ENCODE data around the gene STPG3. TPM values are rescaled to one million over a fixed set of nuclear protein-coding genes. Genes with fewer than 3 reads are reported as not detected.

STPG3 gene
- total RNA-seq, 2 experiments from 2014 or later, result not detected

GRCh38 chr9:137297966-137298365 lies 46.9 kb downstream of the STPG3 start:
- Mint-ChIP-seq H3K36me3 (ENCODE audit: low read depth) (no peaks in the 10 kb centered on the region), H3K4me1 (ENCODE audit: low read depth) (peaks cover 8% of the 10 kb centered on the region), H3K27me3 (peaks cover 41% of the 10 kb centered on the region), H3K4me3 (no peak overlapping the region), H3K27ac (no peak overlapping the region), H3K9me3 (no peaks in the 10 kb centered on the region)
- DNase-seq, result no peak
- ATAC-seq, result no peak
- intact Hi-C loops (cut with micrococcal nuclease), result loop anchor here (10.0 kb wide), 1 partner anchor 107 kb away; no protein-coding TSS in a partner anchor
- ChIA-PET POLR2A (interaction anchor here (1.0 kb wide), 1 partner anchor 18 kb away, joined by 4 read pairs; no protein-coding TSS in a partner anchor), CTCF (no interaction called here)
- no peak for TF ChIP-seq CTCF (IDR thresholded peaks at IDR 0.05)

- Mint-ChIP-seq H3K36me3 (ENCODE audit: low read depth) (no peaks in the 10 kb centered on the region), H3K27ac (no peak overlapping the region), H3K9me3 (no peaks in the 10 kb centered on the region), H3K4me1 (ENCODE audit: low read depth) (peaks cover 8% of the 10 kb centered on the region), H3K27me3 (peaks cover 37% of the 10 kb centered on the region), H3K4me3 (no peak overlapping the region)
- DNase-seq (no peak), ATAC-seq (no peak)
- CTCF ChIA-PET, result interaction anchor here (0.8 kb wide), 1 partner anchor 9 kb away, joined by 3 read pairs; no protein-coding TSS in a partner anchor
- POLR2A ChIA-PET, result interaction anchor here (1.0 kb wide), 1 partner anchor 17 kb away, joined by 4 read pairs; no protein-coding TSS in a partner anchor
- intact Hi-C loops (cut with micrococcal nuclease), result loop anchor here (10.0 kb wide), 1 partner anchor 106 kb away; no protein-coding TSS in a partner anchor
- no peak for TF ChIP-seq CTCF (IDR thresholded peaks at IDR 0.05)
Measured at GRCh38 chr9:137298401-137299202, 47.5 kb downstream of the STPG3 start.

DNA sequence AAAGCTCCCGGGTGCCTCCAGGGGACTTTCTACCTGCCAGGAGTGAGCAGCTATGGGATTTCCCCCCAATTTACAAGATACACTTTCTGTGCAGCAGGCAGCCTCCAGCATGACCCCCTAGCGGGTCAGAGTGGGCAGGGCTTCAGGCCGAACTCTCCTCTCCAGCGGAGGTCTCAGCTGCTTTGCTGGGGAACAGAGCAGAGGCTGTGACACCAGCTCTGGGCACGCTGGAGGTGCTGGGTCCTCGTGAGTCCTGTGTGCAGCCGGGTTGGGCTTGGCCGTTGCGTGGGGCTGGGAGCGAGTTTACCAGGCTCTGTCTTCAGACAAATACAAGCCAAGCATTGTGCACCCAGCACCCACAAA lies 48.1 kb downstream of the STPG3 start:
- Mint-ChIP-seq H3K4me1 (ENCODE audit: low read depth) (peaks cover 8% of the 10 kb centered on the region), H3K27ac (no peak overlapping the region), H3K27me3 (peaks cover 35% of the 10 kb centered on the region), H3K4me3 (no peak overlapping the region), H3K36me3 (ENCODE audit: low read depth) (no peaks in the 10 kb centered on the region), H3K9me3 (no peaks in the 10 kb centered on the region)
- intact Hi-C loops (cut with micrococcal nuclease), result loop anchor here (10.0 kb wide), 1 partner anchor 106 kb away; no protein-coding TSS in a partner anchor
- DNase-seq, result no peak
- no peak for ATAC-seq
- ChIA-PET CTCF (interaction anchor here (0.8 kb wide), 1 partner anchor 9 kb away, joined by 3 read pairs; no protein-coding TSS in a partner anchor), POLR2A (interaction anchor here (1.0 kb wide), 1 partner anchor 17 kb away, joined by 4 read pairs; no protein-coding TSS in a partner anchor)
- no peak for TF ChIP-seq CTCF (IDR thresholded peaks at IDR 0.05)

- H3K27me3 Mint-ChIP-seq, result peaks cover 28% of the 10 kb centered on the region
- H3K36me3 Mint-ChIP-seq (ENCODE audit: low read depth), result no peaks in the 10 kb centered on the region
- ChIA-PET CTCF (no interaction called here), POLR2A (no interaction called here)
- intact Hi-C loops (cut with micrococcal nuclease), result loop anchor here (10.0 kb wide), 2 partner anchors 105 to 225 kb away; no protein-coding TSS in a partner anchor
- no peak for ATAC-seq
- H3K4me3 Mint-ChIP-seq, result peak overlapping the region; percentile 35
- no peak for TF ChIP-seq CTCF (IDR thresholded peaks at IDR 0.05)
- no peak for DNase-seq
- H3K4me1 Mint-ChIP-seq (ENCODE audit: low read depth), result peaks cover 5% of the 10 kb centered on the region
- no peaks in the 10 kb centered on the region for H3K9me3 Mint-ChIP-seq
- H3K27ac Mint-ChIP-seq, result no peak overlapping the region
Measured at GRCh38 chr9:137299938-137300337, 48.9 kb downstream of the STPG3 start.

GRCh38 chr9:137300567-137301080 lies 49.5 kb downstream of the STPG3 start:
- ChIA-PET POLR2A (no interaction called here), CTCF (no interaction called here)
- TF ChIP-seq CTCF (IDR thresholded peaks at IDR 0.05), result no peak
- H3K4me1 Mint-ChIP-seq (ENCODE audit: low read depth), result peaks cover 11% of the 10 kb centered on the region
- no peaks in the 10 kb centered on the region for H3K9me3 Mint-ChIP-seq
- no peak for ATAC-seq
- H3K4me3 Mint-ChIP-seq, result peak overlapping the region; percentile 73
- H3K36me3 Mint-ChIP-seq (ENCODE audit: low read depth), result no peaks in the 10 kb centered on the region
- peaks cover 27% of the 10 kb centered on the region for H3K27me3 Mint-ChIP-seq
- intact Hi-C loops (cut with micrococcal nuclease), result loop anchor here (10.0 kb wide), 1 partner anchor 224 kb away; no protein-coding TSS in a partner anchor
- H3K27ac Mint-ChIP-seq, result peak overlapping the region; percentile 54
- no peak for DNase-seq

Measured in activated CD8-positive, alpha-beta T cell treated with anti-CD3 and anti-CD28 coated beads for 36 hours (primary cell).